Fibroblast of villous mesenchyme (primary cell): ENCODE results near the gene PLEKHD1. TPM values are rescaled to one million over a fixed set of nuclear protein-coding genes. Genes with fewer than 3 reads are reported as not detected.
"Not testable (repeated sequence)": the region's sequence is repeated elsewhere in the genome, so short reads cannot be mapped to it uniquely, and the experiment has no call there.

Experiments used
- DNase-seq: peaks from one replicate; pipeline ENCODE4 v3.0.0-alpha.2; 2010; ENCODE audit warnings: low read depth
- H3K4me3 ChIP-seq: 2 replicates; pipeline ENCODE4 v1.5.1; 2011; ENCODE audit warnings: low read depth, mild to moderate bottlenecking, low read length
- CTCF ChIP-seq: IDR thresholded peaks from 2 replicates; pipeline ENCODE4 v1.5.1; 2012; ENCODE audit warnings: low read depth, mild to moderate bottlenecking, low read length; ENCODE audit not compliant: insufficient read depth
- total RNA-seq: library from RNA; depleted of rRNA; stranded (reverse); fragments of >200 nt; gene quantifications from 2 replicates; pipeline ENCODE4 v1.2.3, GENCODE V29; 2012

PLEKHD1 gene
- total RNA-seq, 1 donor = not detected

GRCh38 chr14:69471916-69472315, 12.6 kb upstream of the PLEKHD1 start:
- no peak for DNase-seq
- no peak for TF ChIP-seq CTCF
- H3K4me3 ChIP-seq = no peak overlapping the region

DNA sequence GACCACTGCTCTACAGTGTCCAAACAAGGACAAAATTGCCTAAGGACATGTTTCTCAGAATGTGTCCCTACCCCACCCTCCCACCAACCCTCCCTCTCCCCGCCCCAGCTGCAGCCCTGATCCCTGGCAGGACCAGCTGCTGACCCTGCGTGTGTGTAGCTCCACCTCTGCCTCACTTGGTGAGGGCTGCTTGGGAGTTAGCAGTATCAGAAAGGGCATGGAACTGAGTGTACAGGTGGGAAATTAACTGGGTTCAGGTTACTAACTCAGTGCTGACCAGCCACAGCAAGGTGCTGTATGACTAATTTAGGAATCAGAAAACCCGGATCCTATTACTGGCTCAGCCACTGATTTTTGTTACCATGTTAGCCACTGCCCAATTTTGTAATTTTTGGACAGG, 11.3 kb upstream of the PLEKHD1 start:
- no peak overlapping the region for H3K4me3 ChIP-seq
- no peak for DNase-seq
- TF ChIP-seq CTCF = no peak

- H3K4me3 ChIP-seq = no peak overlapping the region
- TF ChIP-seq CTCF = no peak
- no peak for DNase-seq
These were observed 10.6 kb upstream of the PLEKHD1 start for GRCh38 chr14:69473946-69474345.

- no peak overlapping the region for H3K4me3 ChIP-seq
- peak; percentile 7 for DNase-seq
- TF ChIP-seq CTCF = peak; percentile 42
These were observed 9.2 kb upstream of the PLEKHD1 start for GRCh38 chr14:69475194-69475818.

DNA sequence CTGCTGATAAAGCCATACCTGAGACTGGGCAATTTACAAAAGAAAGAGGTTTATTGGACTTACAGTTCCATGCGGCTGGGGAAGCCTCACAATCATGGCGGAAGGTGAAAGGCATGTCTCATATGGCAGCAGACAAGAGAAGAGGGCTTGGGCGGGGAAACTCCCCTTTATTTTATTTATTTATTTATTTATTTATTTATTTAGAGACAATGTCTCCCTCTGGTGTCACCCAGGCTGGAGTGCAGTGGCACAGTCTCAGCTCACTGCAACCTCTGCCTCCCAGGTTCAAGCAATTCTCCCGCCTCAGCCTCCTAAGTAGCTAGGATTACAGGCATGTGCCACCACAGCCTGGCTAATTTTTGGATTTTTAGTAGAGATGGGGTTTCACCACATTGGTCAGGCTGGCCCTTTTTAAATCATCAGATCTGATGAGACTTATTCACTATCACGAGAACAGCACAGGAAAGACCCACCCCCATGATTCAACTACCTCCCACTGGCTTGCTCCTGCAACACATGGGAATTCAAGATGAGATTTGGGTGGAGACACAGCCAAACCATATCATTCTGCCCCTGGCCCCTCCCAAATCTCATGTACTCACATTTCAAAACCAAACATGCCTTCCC, 7.6 kb upstream of the PLEKHD1 start:
- DNase-seq, H3K4me3 ChIP-seq: not testable (repeated sequence)

GRCh38 chr14:69478055-69478454, 6.5 kb upstream of the PLEKHD1 start:
- H3K4me3 ChIP-seq, DNase-seq: not testable (repeated sequence)

DNA sequence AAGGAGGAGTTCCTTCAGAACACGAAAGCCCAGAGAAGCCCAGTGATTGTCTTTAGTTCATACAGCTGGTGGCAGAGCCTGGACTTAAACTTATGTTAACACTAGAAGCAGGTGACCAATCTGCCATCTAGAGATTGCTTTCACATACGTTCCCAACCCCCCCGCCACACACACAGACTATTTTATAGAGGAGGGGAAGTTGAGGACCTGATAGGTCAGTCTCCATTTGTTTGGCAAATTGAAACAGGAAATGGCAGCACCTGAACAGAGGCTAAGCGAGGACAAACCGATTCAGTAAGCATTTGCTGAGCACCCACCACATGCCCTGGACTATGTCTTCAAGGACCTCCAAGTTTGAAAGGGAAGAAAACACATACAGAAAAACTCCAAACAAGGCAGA, 4.8 kb upstream of the PLEKHD1 start:
- no peak overlapping the region for H3K4me3 ChIP-seq
- no peak for DNase-seq
- no peak for TF ChIP-seq CTCF

DNA sequence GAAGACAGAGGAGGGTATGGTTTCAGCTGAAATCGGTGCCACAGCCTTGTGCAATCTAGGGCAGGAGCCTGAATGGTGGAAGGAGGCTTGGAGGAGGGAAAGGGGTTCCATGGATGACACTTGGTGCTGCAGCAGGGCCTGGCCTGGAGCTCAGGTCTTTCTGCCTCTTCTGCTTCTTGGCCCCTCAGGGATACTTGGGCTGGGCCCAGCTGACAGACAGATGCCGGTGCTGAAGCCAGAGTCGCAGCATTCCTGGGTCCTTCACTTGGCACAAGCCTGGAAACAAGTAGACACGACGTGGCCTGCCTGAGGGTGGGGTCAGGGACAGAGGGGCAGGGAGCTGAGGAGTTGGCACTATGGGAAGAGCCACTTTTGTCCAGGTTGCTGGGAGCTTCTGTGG, 4.4 kb upstream of the PLEKHD1 start:
- no peak overlapping the region for H3K4me3 ChIP-seq
- DNase-seq = no peak

More for the DNA sequence above, 4.4 kb upstream of the PLEKHD1 start:
- no peak for TF ChIP-seq CTCF
